GM19238 (cell line): ENCODE data around the gene MCOLN2.
"Not testable (repeated sequence)": the region's sequence is repeated elsewhere in the genome, so short reads cannot be mapped to it uniquely, and the experiment has no call there.

Experiments
- DNase-seq: peaks from one replicate; pipeline ENCODE4 v3.0.0; 2011; ENCODE audit warnings: low spot score; ENCODE audit not compliant: insufficient read length

Gene MCOLN2

GRCh38 chr1:84944767-84945486 is 52.0 kb downstream of the MCOLN2 start:
- DNase-seq: peak; percentile 22

- no peak for DNase-seq
Observed at GRCh38 chr1:84941843-84942242, 55.1 kb downstream of the MCOLN2 start.

- DNase-seq: no peak
Observed at GRCh38 chr1:84940481-84940880, 56.4 kb downstream of the MCOLN2 start.

- DNase-seq: no peak
Observed at GRCh38 chr1:84939761-84940160, 57.2 kb downstream of the MCOLN2 start.

- no peak for DNase-seq
Observed at GRCh38 chr1:84939151-84939550, 57.8 kb downstream of the MCOLN2 start.

GRCh38 chr1:84936116-84936810 is 60.6 kb downstream of the MCOLN2 start:
- DNase-seq: peak; percentile 16

- no peak for DNase-seq
Observed at GRCh38 chr1:84933011-84933611, 63.8 kb downstream of the MCOLN2 start.

GRCh38 chr1:84930831-84931230 is 66.1 kb downstream of the MCOLN2 start:
- no peak for DNase-seq

- no peak for DNase-seq
Observed at GRCh38 chr1:84930329-84930728, 66.6 kb downstream of the MCOLN2 start.

- no peak for DNase-seq
Observed at GRCh38 chr1:84929581-84929980, 67.3 kb downstream of the MCOLN2 start.

GRCh38 chr1:84928979-84929378 is 67.9 kb downstream of the MCOLN2 start:
- DNase-seq: no peak

GRCh38 chr1:84923317-84923716 is 73.6 kb downstream of the MCOLN2 start:
- no peak for DNase-seq

GRCh38 chr1:84920159-84920558 is 76.8 kb downstream of the MCOLN2 start:
- no peak for DNase-seq

GRCh38 chr1:84919461-84919970 is 77.4 kb downstream of the MCOLN2 start:
- no peak for DNase-seq

GRCh38 chr1:84918726-84919336 is 78.1 kb downstream of the MCOLN2 start:
- no peak for DNase-seq

- no peak for DNase-seq
Observed at GRCh38 chr1:84916897-84917296, 80.0 kb downstream of the MCOLN2 start.

GRCh38 chr1:84913555-84913892 is 83.4 kb downstream of the MCOLN2 start:
- no peak for DNase-seq

GRCh38 chr1:84912726-84913554 is 84.0 kb downstream of the MCOLN2 start:
- no peak for DNase-seq

GRCh38 chr1:84908746-84909464 is 88.0 kb downstream of the MCOLN2 start:
- not testable (repeated sequence) for DNase-seq

GRCh38 chr1:84907095-84907827 is 89.7 kb downstream of the MCOLN2 start:
- DNase-seq: no peak
